Suppressor macrophage treated with lipopolysaccharide for 4 hours (primary cell): ENCODE data around the gene RSBN1.
"Not testable (repeated sequence)": the region's sequence is repeated elsewhere in the genome, so short reads cannot be mapped to it uniquely, and the experiment has no call there.

Source experiments
- DNase-seq: peaks from one replicate; pipeline ENCODE4 v3.0.0-alpha.2; 2020

Gene RSBN1

DNA sequence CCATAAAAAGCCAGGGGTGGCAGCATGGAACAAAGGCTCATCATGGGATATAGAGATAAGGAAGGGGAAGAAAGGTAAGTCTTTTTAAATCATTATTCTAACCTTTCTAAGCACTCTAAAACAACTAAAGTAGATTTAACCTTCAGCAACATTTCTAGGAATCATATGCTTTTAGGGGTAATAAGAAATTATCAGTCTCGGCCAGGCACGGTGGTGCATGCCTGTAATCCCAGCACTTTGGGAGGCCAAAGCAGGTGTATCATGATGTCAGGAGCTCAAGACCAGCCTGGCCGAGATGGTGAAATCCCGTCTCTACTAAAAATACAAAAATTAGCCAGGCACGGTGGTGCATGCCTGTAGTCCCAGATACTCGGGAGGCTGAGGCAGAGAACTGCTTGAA is 32.7 kb downstream of the RSBN1 start:
- DNase-seq = no peak

DNA sequence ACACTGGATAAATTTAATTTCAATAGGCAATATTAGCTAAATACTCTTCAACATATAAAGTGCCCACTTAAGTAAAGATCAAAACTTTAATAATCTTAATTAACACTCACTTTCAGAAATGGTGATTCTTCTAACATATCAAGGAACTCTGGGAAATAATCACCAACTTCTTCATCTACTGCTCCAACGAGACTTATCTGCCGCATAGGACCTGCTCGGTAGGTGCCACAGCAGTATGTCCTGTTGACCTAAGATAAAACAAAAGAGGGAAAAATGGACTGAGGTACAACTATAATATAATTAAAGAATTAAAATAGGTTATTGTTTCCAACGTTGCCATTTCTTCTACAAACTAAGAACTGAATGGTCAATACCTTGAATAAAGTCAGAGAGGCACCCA is 34.7 kb downstream of the RSBN1 start:
- no peak for DNase-seq

DNA sequence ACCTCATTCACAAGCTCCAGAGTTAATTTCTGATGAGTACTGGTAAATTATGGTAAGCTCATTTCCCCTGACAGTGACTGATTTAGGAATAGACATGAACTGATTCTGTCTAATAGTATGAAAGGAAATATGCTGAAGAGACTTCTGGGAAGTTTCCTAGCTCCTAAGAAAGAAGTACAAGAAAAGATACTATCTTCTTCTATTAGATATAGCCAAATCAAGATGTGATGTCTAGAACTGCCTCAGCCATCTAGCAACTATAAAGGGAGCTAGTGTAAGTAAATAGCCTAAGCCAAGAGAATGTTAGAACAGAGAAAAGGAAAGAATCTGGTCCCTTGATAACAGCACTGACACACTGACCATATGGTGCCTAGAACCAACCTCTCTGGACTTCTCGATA is 42.2 kb downstream of the RSBN1 start:
- DNase-seq = no peak

DNA sequence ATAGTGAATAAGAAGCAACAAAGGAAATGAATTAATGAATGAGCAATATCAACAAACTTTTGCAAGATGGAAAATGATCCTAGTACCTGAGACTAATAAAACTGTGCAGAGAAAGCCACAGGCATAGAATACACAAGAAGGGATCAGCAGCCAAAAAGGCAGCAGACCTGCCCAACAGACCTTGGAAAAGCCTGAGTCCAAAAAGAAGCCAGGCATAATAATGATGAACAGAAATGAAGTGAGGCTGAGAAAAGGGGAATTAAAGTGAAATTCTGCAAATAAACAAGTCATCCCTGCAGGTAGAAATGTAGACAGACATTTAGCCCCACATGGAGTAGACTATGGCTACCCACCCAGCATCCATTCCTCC is 42.7 kb downstream of the RSBN1 start:
- DNase-seq = no peak

DNA sequence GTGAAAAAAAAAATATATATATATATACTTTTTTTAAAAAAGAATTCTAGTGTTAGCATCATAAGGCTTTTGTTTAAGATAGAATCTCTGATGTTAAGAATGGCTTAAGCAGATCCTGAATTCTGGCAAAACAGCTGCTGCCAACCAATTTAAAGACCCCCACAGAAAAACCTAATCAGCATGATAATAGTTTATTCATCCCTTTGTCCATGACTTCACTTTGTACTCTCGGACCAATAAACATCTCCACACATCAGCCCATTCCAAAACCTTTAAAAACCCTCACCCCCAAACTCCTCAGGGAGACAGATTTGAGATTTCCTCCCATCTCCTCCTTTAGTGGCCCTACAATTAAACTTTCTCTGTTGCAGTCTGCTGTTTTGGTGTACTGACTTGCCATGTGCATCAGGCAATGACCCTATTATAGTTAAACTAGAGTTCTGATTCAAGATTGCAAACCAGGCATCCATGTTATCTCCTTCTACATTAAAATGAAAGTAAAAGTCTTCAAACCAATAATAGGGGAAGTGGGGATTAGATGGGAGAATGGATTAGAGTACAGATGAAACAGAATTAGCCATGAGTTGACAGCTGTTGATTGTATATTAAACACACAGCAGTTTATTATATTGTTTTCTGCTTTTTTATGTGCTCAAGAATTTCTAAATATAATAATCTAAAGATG is 43.2 kb downstream of the RSBN1 start:
- peak; percentile 50 for DNase-seq

DNA sequence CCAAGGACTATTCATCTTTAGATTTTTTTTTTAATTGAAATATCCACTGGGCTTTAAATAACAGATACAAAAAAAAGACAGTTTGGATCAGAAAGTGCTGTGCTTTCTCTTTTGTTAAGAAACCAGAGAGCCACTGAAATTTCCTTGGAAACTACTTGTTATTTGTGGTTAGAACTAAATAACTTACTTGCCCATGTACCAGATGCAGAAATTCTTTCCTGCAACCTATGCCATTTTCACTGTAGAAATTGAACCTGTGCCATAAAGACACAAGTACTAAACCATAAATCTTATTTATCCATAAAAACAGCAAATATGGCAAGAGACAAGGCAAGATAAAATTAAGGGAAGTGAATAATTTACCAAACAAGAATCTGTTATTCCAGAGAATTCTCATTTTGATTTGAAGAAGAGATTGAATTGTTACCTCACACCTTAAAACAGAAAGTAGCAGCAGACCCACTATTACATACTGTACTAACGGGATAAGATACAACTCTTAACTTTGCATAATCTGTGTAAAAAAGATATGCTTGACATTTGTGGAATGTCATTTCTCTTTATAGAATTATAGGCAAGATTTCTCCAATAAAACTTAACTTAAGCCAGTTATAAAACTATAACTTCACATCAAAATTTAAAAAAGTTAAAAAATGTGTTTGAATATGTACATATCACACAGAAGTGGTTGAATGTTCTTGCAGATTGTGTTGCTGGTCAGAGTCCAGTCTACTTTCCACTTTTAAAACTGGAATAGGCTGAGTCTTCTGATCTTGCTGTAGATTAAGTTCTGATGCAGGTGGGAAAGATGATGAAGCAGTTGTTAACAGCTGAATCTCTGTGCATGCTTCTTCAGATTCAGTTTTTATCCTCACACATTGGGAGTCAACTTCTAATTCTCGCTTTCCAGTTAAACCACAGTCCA is 46.7 kb downstream of the RSBN1 start:
- DNase-seq = no peak

DNA sequence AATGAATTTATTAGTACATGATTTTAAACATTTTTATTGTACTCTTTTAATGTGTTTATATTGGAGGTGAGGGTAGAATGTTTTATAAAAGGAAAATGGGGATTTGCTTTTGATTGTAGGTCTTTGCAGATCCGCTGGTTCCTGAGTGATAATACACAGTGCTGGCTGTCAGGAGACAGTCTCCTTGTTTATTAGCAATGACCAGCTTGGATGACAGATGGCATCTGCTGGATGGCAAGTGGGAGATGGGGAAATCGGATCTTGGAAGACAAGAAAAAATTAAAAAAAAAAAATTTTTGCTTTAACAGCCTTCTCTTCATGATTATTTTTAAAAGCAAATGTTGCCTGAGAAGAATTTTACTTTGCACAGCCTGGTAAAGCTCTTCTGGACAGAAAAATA is 48.6 kb downstream of the RSBN1 start:
- no peak for DNase-seq

DNA sequence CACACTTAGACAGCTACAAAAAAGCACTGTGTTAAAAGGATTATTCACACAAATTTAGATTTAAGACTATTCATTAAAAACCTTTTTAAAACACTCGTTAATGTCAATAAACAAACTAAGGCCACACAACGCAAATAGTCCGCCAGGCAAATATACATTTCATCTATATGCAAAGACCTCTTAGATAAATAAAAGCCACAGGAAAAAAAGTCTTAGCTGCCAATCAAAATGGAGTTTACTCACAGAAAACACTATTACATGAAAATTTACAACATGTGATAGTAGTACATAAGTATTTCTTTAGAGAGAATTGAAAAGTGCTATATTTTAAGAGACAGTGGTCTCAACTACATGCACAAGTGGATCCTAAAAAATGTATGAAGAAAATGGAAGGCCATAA is 50.3 kb downstream of the RSBN1 start:
- DNase-seq = no peak

DNA sequence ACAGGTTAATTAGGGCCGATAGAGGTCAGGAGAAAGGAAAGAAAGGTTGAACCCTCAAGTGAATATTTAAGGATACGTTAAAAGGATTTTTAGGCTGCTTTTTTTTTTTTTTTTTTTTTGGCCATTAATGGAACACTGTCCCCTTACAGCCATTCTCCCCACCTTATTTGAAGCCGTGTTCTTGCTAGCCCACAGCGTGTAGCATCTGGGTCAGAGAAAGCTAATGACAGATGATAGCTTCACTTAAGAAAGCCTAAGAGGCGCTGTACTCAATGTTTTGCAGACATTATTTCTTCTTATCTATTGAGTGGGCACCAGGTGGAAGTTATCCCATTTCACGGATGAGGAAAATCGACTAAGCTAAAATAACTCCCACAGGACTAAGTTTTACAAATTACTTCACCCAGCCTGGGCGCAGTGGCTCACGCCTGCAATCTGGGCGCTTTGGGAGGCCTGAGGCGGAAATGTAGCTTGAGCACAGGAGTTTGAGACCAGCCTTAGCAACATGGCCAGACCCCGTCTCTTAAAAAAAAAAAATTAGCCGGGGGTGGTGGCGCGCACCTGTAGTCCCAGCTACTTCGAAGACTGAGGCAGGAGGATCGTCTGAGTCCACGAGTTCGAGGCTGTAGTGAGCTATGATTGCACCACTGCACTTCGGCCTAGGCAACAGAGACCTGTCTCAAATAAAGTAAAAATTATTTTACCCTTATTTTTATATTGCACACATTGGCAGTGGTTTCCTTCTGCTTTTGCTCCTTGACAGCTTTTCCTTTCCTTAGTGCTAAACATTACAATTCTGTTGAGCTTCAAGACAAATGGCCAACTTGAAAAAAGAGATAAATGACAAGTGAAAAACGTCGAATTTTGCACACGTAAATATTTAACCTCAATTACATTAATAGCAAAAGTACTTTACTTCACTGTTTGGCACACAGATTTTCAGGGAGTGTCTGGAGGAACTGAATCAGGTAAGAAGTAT is 51.9 kb downstream of the RSBN1 start:
- DNase-seq = no peak

DNA sequence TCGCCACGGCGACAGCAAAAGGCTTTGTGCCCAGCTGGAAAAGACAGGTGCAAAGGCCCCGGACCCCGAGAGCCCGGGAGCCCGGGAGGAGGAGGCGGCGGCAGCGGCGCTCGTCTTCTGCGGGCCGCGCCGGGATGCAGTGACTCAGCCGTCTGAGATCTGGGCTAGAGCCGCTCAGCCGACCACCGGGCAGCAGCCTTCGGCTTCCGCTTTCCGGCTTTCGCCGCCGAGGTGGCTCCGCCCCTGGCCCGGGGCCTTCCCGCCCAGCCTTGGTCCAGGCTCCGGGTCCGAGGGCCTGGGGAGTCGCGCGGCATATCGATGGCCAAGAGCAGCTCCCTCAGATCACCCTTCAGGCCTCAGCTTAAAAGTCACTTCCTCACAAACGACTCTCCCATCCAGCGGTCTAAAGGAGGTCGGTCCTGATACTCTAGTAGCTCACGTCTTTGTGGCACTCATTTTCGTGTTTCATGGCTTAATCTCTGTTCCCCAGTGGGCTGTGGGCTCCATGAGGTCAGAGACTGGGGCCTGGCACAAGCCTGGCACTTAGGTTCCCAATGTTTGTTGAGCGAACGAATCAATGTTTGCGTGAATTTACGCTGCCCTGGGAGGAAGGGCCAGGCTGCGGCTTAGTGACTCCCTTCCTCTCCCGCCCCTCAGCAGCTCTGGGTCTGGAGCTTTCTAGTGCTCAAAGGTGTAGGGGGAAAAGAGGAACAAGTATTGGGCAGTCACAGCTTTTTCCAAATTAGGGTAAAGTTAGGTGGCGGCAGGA is 52.8 kb downstream of the RSBN1 start, which contains the start of gene PHTF1:
PHTF1 (minus strand) TSS at position 154 of the 769 bp plus-strand sequence. CDS start 783 bp downstream, outside the sequence.
- DNase-seq = peak; percentile 88

DNA sequence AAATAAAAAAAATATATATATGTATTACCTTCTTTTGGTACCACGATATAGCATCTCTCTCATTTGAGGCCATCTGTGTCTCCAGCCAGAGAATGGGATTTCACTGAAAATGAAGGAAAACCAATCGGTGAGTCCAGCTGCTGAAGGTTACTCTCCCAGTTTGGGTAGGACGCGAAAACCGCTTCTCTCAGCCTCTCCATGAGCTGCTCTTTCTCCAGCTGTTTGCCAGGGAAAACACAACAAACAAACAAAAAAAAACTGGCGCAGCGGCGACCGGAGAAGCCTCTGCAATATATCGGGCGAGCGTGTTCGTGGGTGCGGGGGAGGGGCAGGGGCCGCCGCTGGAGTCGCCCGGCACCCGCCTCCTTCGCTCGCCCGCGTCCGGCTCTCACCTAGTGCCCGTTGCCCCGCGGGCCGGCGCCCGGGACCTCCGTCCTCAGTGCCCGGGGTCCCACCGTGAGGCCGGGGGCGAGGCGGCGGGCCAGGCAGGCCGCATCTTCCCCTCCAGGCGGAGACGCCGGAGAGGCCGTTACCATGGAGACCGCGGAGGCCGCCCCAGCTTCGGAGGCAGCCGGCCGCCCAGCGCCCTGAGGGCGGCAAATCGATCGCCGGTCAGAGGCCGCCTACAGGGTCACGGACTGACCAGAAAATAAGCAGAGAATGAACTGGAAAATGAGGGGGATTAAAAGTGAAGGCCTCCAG is 53.5 kb downstream of the RSBN1 start:
- peak; percentile 66 for DNase-seq

DNA sequence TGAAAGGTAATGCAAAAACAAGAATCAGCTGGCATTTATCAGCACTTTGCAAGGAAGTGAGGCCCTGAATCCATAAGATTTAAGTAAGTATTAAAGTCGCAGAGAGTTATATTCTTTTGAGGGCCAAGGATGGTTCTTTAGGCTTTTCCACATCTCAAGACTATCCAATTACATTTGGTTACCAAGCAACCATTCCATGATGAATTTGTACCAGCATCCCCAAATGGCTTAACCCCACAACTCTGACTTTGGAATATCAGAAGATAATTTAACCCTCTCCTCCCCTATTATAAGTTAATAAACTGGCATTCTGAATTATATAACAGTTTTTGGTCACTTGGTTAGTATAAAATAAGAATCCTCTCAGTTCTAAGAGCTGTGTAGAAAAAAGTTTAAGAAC is 55.8 kb downstream of the RSBN1 start:
- no peak for DNase-seq

DNA sequence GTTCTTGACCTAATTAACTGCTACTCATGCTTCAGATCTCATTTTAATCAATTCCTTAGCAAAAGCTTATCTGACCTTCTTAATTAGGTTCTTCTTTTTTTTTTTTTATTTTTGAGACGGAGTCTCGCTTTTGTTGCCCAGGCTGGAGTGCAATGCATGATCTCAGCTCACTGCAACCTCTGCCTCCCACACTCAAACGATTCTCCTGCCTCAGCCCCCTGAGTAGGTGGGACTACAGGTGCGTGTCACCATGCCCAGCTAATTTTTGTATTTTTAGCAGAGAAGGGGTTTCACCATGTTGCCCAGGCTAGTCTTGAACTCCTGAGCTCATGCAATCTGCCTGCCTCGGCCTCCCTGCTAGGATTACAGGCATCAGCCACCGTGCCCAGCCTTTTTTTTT is 58.9 kb downstream of the RSBN1 start:
- not testable (repeated sequence) for DNase-seq

DNA sequence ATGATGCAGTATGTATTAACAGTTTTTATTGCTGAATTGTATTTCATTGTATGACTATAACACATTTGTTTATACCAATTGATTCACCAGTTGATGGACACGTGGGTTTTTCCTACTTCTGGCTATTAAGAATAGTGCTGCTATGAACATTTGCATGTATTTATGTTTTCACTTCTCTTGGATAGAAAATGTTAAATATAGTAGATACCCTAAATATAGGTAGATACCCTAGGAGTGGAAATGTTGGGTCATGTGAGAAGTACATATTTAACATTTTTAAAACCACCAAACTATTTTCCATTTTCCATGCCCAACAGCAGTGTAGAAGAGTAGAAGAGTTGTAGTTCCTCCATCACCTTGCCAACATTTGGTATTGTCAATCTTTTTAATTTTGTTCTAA is 60.8 kb downstream of the RSBN1 start:
- no peak for DNase-seq

DNA sequence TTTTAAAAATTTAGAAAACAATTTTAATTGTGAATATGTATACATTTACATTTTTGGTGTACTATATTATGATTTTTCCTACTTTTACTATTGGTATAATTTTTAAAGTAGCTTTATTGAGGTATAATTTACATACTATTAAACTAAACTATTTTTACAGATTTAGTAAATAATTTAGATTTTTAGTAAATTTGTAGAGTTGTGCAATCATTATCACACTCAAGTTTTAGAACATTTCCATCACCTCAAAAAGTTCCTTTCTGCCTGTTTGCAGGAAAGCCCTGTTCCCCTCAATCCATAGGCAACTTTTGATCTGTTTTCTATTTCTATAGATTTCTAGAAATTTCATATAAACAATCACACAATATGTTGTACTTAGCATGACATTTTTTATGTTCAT is 61.2 kb downstream of the RSBN1 start:
- DNase-seq = no peak

DNA sequence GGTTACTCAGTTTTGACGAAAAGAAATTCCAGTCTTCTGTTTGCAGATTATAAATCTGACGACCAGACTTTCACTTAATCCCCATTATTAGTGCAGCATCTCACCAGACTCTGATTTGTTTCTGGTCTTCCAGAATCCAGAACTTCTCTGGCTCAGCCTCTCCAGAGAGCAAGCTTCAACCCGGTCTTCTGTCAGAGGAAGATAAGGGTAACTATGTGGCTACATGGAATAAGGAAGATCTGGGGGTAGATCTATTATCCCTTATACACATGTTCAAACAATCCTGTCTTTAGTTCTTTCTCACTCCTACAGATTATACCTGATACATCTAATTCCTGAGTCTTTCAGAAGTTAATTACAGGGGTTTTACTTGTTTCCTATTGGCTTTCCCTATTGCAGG is 62.9 kb downstream of the RSBN1 start:
- no peak for DNase-seq

DNA sequence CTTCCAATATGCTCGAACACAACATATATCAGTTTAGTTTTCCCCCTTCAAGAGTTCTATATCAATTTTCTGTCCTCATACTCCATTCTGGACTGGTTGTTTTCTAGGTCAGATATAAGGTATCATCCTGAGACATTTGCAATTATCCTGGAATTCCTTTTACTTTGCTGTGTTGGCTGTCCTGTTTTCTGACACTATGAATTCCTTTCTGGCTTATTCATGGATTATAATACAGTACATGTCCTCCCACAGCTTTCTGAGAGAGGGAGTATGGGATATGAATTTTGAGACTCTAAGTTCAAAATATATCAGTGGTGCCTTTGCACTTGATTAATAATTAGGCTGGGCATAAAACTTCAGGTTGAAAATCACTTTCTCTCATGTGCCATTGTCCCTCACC is 64.9 kb downstream of the RSBN1 start:
- DNase-seq = no peak

DNA sequence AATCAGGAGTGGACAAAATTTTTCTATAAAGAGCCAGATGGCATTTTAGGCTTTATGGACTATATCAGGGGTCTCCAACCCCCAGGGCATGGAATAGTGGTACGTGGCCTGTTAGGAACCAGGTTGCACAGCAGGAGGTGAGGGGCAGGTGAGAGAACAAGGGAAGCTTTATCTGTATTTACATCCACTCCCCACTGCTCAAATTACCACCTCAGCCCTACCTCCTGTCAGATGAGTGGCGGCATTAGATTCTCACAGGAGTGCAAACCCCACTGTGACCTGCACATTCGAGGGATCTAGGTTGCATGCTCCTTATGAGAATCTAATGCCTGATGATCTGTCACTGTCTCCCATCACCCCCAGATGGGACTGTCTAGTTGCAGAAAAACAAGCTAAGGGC is 66.9 kb downstream of the RSBN1 start:
- DNase-seq = no peak

DNA sequence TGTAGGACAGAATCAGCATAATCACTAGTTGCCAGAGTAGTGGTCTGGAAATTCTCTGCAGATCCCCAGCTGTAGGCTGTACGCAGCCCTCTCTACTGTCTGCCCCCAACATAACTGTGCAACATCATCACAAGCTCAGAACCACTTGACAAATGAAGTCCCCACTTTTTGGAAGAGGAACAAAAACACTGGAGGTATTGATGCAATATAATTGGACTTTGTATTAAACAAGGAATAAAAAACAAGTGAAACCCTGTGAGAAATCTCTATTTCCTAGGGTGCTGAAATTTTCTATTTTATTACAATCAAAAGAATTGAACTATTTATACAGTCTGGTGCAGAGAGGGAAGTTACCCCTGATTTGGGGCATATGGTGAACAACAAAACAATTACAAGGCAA is 68.2 kb downstream of the RSBN1 start:
- DNase-seq = no peak

DNA sequence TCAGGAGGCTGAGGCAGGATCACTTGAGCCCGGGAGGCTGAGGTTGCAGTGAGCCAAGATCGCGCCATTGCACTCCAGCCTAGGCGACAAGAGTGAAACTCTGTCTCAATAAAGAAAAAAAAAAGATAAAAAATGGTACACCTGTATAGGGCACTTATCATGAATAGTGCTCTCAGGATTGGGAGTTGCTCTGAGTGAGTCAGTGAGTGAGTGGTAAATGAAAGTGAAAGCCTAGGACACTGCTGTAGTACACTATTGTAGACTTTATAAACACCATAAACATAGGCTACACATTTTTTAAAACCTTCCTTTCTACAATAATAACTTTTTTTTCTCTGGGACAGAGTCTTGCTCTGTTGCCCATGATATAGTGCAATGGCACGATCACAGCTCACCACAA is 69.8 kb downstream of the RSBN1 start:
- peak; percentile 20 for DNase-seq

DNA sequence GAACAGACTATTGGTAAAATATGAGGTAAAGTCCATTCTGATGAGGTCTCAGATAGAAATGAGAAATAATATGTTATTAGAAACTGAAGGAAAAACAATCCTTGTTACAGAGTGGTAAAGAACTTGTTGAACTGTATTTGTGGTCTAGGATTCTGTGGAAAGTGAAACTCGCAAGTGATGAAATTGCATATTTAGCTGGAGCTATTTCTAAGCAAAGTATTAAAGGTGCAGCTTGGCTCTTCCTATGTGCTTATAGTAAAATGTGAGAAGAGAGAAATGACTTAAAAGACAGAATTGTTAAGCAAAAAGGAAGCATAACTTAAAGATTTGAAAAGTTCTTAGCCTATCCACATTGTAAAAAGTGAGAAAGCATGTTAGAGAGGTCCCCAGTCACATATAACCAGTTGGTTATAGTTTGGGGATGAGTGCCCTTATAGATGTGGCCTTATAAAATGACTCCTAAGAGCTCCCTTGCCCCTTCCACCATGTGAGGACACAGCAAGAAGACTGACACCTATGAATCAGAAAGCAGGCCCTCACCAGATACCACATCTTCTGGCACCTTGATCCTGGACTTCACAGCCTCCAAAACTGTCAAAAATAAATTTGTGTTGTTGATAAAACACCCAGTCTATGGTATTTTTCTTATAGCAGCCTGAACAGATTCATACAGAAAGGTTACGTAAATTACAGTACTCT is 77.8 kb downstream of the RSBN1 start:
- DNase-seq = peak; percentile 4
